GM18907 (cell line): ENCODE data around the gene ADD1.
"Not testable (repeated sequence)": the region's sequence is repeated elsewhere in the genome, so short reads cannot be mapped to it uniquely, and the experiment has no call there.

Source experiments
- ATAC-seq: cut with Tn5 transposase; IDR thresholded peaks from one replicate; pipeline ENCODE4 v1.9.1; 2021; ENCODE audit warnings: mild to moderate bottlenecking, moderate library complexity; ENCODE audit not compliant: unreplicated experiment

ADD1 gene

DNA sequence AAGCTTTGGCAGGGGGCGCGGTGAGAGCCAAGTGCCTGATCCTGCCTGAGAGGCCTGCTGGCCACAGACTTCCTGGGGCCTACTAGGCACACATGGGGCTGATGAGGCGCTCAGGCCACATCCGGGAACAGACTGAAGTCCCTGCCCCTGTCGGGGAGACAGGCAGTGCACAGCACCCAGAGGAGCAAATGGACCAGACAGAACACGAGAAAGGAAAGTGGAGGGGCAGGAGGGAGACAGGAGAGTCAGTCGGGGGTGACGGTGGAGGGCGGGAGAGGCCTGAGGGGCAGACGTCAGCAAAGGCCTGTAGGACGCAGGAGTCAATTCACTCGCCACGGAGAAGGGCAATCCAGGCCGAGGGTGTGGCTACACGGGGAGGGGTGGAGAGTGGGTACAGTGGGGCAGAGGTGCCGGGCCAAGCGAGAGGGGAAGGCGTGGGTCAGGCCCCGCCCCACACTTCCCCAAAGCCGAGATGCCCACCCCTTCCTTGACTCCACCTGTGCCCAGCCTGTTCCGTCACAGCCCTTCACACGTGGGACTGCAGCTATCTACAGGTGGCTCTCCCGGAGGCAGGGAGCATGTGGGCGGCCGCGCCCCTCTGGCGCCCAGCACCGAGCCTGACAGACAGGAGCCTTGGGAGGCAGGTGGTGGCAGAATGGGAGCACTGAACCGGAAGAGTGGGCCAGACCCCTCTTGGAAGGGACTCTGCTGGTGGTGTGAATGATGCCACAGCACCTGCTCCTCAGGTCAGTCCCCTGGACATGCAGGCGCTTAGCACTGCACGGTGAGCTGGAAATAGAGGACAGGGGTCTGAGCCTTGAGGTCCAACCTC, 99.1 kb downstream of the ADD1 start:
- no peak for ATAC-seq

- no peak for ATAC-seq
Observed at GRCh38 chr4:2943364-2944090, 99.9 kb downstream of the ADD1 start.

- ATAC-seq = no peak
Observed at GRCh38 chr4:2944091-2944482, 100.4 kb downstream of the ADD1 start.

GRCh38 chr4:2944586-2945526, 101.2 kb downstream of the ADD1 start:
- no peak for ATAC-seq

DNA sequence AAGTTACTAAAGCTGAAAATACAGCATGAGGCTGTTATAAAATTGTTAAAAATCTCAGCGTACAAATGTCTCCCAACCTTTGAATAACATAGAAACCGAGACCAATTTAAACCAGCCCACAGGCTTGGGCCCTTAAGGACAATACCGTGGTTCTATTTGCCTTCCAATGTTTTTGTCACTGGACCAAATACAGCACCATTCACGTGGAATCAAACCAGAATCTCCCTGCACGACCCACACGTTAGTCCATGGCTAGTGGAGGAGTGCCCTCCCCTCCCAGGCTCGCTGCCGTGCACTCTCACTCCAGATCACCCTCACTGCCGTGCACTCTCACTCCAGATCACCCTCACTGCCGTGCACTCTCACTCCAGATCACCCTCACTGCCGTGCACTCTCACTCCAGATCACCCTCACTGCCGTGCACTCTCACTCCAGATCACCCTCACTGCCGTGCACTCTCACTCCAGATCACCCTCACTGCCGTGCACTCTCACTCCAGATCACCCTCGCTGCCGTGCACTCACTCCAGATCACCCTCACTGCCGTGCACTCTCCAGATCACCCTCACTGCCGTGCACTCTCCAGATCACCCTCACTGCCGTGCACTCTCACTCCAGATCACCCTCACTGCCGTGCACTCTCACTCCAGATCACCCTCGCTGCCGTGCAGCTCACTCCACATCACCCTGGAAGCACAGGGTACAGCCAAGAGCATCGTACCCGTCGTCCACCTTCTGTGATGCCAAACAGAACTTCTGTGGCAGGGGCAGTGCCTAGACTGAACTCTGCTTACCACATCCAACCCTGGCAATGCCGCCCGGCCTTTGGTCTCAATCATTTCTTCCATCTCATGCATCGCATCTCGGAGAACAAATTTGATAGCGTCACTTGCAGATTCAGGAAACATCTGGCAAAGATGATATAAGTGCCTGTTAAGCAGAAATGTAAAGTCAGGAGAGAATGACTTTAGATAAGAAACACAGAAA, 102.3 kb downstream of the ADD1 start:
- not testable (repeated sequence) for ATAC-seq

DNA sequence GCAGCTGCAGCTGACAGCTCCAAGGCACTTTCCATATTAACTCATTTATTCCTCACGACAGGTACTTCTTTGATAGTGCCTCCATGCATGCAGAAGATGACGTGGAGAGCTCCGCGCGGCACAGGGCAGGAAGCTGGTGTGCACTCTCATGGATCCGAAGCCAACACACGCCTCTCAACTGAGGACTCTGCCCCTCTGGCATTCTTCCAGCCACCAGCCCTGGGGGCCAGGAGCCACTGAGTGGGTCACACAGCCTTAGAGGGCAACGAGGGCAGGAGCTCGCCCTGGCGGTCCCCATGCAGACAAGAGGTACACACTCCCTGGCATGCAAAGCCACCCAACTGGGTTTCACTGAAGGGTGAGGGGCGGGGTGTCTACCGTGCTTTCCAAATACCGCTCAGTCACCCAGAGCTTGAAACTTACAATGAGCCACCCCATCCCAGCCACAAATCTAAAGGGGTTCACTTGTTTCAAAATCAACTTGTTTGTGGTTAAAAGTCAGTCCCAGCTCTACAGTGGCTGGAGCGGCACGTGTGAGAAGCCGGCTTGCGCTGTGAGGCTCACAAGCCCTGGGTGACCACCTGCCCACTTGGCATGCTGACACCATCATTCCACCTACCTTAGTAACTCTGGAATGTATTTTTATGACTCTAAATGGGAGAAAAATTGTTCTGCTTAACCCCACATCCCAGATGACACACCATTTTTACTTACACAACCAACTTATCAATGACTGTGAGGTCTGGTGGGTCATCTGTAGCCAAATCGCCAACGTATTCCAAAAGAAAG, 103.4 kb downstream of the ADD1 start:
- ATAC-seq = no peak

GRCh38 chr4:2947926-2948325, 104.3 kb downstream of the ADD1 start:
- no peak for ATAC-seq

DNA sequence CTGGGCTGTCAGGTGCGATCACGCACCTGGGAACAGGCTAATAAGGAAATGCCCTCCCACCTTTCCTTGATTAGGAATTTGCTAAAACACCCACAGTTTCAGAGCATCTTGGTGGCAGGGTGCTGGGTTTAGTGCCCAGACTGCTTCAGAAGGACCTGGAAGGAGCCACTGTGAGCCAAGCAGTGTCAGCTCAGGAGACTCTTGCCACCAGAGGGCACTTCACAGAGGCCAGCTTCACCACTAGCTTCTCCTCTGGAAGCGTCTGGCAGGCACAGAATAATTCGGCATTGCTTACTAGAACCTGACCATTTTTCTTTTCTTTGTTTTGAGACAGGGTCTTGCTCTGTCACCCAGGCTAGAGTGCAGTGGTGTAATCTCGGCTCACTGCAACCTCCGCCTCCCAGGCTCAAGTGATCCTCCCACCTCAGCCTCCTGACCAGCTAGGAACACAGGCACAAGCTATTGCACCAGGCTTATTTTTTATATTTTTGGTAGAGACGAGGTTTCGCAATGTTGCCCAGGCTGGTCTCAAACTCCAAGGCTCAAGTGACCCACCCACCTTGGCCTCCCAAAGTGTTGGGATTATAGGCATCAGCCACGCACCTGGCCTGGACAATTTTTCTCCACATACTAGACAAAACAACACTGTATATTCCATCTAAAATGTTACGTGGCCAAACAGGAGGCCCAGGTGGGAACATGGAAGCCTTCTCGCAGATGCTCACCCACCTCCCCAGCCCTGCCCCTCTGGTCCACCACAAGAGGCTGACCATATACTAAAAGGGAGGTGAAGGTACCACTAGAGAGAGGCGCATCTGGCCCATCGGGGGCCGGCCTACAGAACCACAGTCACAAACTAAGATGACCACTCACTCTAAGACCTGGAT, 105.5 kb downstream of the ADD1 start:
- no peak for ATAC-seq

- no peak for ATAC-seq
Observed at GRCh38 chr4:2949782-2950125, 106.1 kb downstream of the ADD1 start.

GRCh38 chr4:2950221-2950989, 106.8 kb downstream of the ADD1 start:
- ATAC-seq = no peak

- no peak for ATAC-seq
Observed at GRCh38 chr4:2953496-2953895, 109.9 kb downstream of the ADD1 start.

DNA sequence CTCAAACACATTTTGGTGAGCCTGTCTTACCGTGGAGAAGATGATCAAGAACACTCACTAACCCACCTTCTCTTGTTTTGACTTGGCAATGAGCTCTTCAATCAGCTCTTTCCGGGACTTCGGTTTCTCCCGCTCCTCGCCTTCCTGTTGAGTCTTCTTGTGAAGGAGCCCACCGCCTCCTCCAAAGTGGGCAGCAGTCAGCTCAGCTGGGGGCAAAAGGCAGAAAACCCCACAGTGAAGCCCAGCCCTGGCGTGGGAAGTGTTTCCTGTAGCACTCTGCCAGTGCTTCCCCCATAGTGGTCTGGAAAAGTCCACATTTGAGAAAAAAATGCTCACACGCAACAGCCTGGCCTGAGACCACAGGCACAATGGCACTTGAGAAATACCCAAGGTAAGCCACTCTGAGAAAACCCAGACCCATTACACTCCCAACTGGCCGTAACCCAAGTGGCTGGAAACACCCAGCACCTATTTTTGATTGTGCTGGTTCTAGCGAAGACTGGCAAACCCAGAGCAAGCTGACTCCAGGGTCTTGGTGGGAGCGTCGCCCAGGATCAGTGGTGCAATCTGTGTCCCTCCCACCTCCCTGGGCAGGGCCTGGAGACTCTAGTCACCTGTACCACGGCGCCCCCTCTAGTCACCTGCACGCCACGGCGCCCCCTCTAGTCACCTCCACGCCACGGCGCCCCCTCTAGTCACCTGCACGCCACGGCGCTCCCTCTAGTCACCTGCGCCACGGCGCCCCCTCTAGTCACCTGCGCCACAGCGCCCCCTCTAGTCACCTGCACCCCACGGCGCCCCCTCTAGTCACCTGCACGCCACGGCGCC, 110.9 kb downstream of the ADD1 start:
- peak; percentile 56 for ATAC-seq

DNA sequence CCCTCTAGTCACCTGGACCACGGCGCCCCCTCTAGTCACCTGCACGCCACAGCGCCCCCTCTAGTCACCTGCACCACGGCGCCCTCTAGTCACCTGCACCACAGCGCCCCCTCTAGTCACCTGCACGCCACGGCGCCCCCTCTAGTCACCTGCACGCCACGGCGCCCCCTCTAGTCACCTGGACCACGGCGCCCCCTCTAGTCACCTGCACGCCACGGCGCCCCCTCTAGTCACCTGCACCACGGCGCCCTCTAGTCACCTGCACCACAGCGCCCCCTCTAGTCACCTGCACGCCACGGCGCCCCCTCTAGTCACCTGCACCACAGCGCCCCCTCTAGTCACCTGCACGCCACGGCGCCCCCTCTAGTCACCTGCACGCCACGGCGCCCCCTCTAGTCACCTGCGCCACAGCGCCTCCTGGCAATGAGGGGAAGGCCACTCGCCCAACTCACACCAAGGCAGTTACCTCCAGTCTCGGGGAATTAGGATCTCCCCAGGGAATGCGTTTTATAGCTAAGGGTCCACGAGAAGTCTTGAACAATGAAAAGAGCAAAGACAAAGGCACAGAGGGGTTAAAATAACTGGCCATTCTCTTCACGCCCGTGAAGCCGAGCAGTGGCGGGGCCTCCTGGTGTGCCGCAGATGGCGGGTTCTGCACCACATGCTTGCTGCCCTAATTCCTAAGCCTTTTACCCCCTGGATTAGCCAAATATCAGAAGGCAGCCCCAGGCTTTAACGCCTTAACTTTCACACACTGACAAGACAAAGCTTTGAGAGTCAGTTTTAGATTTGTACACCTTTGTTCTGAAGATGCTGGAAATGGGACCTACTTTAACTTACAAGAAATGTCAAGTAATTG, 111.8 kb downstream of the ADD1 start:
- ATAC-seq = not testable (repeated sequence)

- no peak for ATAC-seq
Observed at GRCh38 chr4:2958446-2958845, 114.8 kb downstream of the ADD1 start.

DNA sequence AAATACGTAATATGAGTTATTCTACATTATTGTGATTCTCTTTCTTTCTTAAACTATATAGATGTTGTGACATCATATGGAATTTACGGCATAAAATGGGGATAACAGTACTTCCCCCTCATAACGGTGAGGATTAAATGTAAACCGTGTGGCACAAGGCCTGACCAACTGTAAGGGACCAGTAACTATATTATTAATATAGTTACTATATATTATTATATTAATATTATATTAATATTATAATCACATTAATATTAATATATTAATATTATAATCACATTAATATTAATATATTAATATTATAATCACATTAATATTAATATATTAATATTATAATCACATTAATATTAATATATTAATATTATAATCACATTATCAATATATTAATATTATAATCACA, 116.8 kb downstream of the ADD1 start:
- not testable (repeated sequence) for ATAC-seq

DNA sequence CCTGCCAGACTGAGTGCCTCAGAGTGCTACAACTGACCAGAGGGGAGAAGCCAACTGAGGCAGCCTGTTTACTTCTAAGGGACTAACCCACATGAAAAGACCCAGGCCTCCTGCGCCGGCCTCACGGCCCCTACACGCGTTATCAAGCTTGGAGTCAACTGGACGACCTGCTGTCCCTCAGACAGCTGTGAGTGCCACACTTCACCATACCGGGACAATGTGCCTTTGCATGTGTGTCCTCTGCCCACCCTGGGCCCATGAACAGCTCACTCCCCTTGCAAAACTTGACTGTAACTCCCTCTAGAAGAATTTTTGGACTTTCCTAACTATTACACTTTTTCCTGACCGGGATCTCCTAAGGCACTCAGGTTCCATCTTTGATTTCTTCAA, 117.8 kb downstream of the ADD1 start:
- no peak for ATAC-seq
